HepG2 (cell line): ENCODE results near the gene CALML5. TPM values are rescaled to one million over a fixed set of nuclear protein-coding genes. Genes with fewer than 3 reads are reported as not detected.

Experiments
- CHD4 ChIP-seq: fragments of 200-600 bp; sonication (generic); IDR thresholded peaks from 2 replicates; pipeline ENCODE4 v1.7.0; 2017; ENCODE audit warnings: mild to moderate bottlenecking, low read length, borderline replicate concordance
- ETV6 ChIP-seq: sonication (generic); formaldehyde crosslinking; conservative IDR thresholded peaks from 2 replicates; pipeline ENCODE4 v1.4.0; 2020; ENCODE audit warnings: missing genetic modification reagents
- GATAD2A ChIP-seq: IDR thresholded peaks from 2 replicates; pipeline ENCODE4 v1.6.1; 2016
- KMT2B ChIP-seq: IDR thresholded peaks from 2 replicates; pipeline ENCODE4 v1.6.1; 2016; ENCODE audit warnings: missing genetic modification reagents, missing compliant biosample characterization
- MIER2 ChIP-seq: IDR thresholded peaks from 2 replicates; pipeline ENCODE4 v1.6.1; 2016; ENCODE audit warnings: missing biosample characterization, missing genetic modification reagents
- NFIB ChIP-seq: sonication (generic); formaldehyde crosslinking; IDR thresholded peaks from 2 replicates; pipeline ENCODE4 v1.9.0; 2021; ENCODE audit warnings: missing genetic modification reagents, mild to moderate bottlenecking, borderline replicate concordance
- PLRG1 ChIP-seq: fragments of 450-650 bp; conservative IDR thresholded peaks from 2 replicates; pipeline ENCODE4 v1.6.1; 2016
- RAD51 ChIP-seq: fragments of 450-650 bp; IDR thresholded peaks from 2 replicates; pipeline ENCODE4 v1.6.1; 2016; ENCODE audit warnings: borderline replicate concordance
- RARA ChIP-seq: IDR thresholded peaks from 2 replicates; pipeline ENCODE4 v1.6.1; 2016; ENCODE audit warnings: missing genetic modification reagents, missing compliant biosample characterization
- SMAD1 ChIP-seq: sonication (generic); formaldehyde crosslinking; IDR thresholded peaks from 2 replicates; pipeline ENCODE4 v1.4.0; 2020; ENCODE audit warnings: missing genetic modification reagents, low read depth, mild to moderate bottlenecking, borderline replicate concordance
- ZFP37 ChIP-seq: sonication (generic); formaldehyde crosslinking; IDR thresholded peaks from 2 replicates; pipeline ENCODE4 v1.4.0; 2020; ENCODE audit warnings: missing genetic modification reagents, borderline replicate concordance
- ZNF12 ChIP-seq: sonication (generic); formaldehyde crosslinking; IDR thresholded peaks from 2 replicates; pipeline ENCODE4 v1.5.0; 2020; ENCODE audit warnings: missing genetic modification reagents
- ZNF350 ChIP-seq: sonication (generic); formaldehyde crosslinking; IDR thresholded peaks from 2 replicates; pipeline ENCODE4 v1.4.0; 2020; ENCODE audit warnings: mild to moderate bottlenecking, low read depth, missing genetic modification reagents, borderline replicate concordance
- ZNF441 ChIP-seq: sonication (generic); formaldehyde crosslinking; IDR thresholded peaks from 2 replicates; pipeline ENCODE4 v1.7.0; 2021; ENCODE audit warnings: missing genetic modification reagents, borderline replicate concordance
- ZNF547 ChIP-seq: sonication (generic); formaldehyde crosslinking; IDR thresholded peaks from 2 replicates; pipeline ENCODE4 v1.5.1; 2020; ENCODE audit warnings: mild to moderate bottlenecking, missing genetic modification reagents
- ZNF615 ChIP-seq: sonication (generic); formaldehyde crosslinking; IDR thresholded peaks from 2 replicates; pipeline ENCODE4 v1.5.0; 2020; ENCODE audit warnings: mild to moderate bottlenecking, missing genetic modification reagents, borderline replicate concordance
- ZNF790 ChIP-seq: sonication (generic); formaldehyde crosslinking; IDR thresholded peaks from 2 replicates; pipeline ENCODE4 v1.8.0; 2022; ENCODE audit warnings: missing genetic modification reagents, mild to moderate bottlenecking, borderline replicate concordance
- ZSCAN20 ChIP-seq: sonication (generic); formaldehyde crosslinking; IDR thresholded peaks from 2 replicates; pipeline ENCODE4 v1.4.0; 2020; ENCODE audit warnings: missing genetic modification reagents, mild to moderate bottlenecking, borderline replicate concordance
- polyA plus RNA-seq, 8 experiments: library from polyadenylated mRNA; depleted of rRNA in 3 of 8; stranded (reverse) in 7 of 8; unstranded in 1 of 8; fragments of >200 nt; fragmentation: Illumina TruSeq in 4 of 8; extraction: Trizol in 4 of 8; gene quantifications; 2 replicates each; pipeline versions ENCODE4 v1.2.1 to v1.2.3, GENCODE V29; 2011 to 2016; ENCODE audit warnings: low read depth in 4 of 8, missing spikeins in 1 of 8, mixed read lengths in 1 of 8; ENCODE audit not compliant: insufficient read depth in 1 of 8
- total RNA-seq, 5 experiments: library from RNA; depleted of rRNA; stranded (reverse); fragments of >200 nt; fragmentation: Illumina TruSeq; extraction: Trizol; gene quantifications; 2 replicates each; pipeline ENCODE4 v1.2.3, GENCODE V29; 2016; ENCODE audit warnings: low read depth in 1 of 5
- TF ChIP-seq, protein P1 (sequence below), 2 experiments: sonication (generic) in 1 of 2; formaldehyde crosslinking in 1 of 2; IDR thresholded peaks; 2 replicates each; pipeline versions ENCODE4 v1.4.0 to v1.6.1; 2016 to 2020; ENCODE audit warnings: borderline replicate concordance in 1 of 2, low read depth in 1 of 2, mild to moderate bottlenecking in 1 of 2, missing genetic modification reagents in 1 of 2
- TF ChIP-seq, protein P2 (sequence below): fragments of 450-650 bp; IDR thresholded peaks from 2 replicates; pipeline ENCODE4 v1.6.1; 2017; ENCODE audit warnings: mild to moderate bottlenecking
- TF ChIP-seq, protein P3 (sequence below): sonication (generic); formaldehyde crosslinking; IDR thresholded peaks from 2 replicates; pipeline ENCODE4 v1.4.0; 2020; ENCODE audit warnings: mild to moderate bottlenecking, low read depth, missing genetic modification reagents

The CALML5 gene
- total and polyA plus RNA-seq, 2 of the 13 experiments (the other 11 are each of a cell fraction or from before 2014, with no cell fraction given) = not detected

DNA sequence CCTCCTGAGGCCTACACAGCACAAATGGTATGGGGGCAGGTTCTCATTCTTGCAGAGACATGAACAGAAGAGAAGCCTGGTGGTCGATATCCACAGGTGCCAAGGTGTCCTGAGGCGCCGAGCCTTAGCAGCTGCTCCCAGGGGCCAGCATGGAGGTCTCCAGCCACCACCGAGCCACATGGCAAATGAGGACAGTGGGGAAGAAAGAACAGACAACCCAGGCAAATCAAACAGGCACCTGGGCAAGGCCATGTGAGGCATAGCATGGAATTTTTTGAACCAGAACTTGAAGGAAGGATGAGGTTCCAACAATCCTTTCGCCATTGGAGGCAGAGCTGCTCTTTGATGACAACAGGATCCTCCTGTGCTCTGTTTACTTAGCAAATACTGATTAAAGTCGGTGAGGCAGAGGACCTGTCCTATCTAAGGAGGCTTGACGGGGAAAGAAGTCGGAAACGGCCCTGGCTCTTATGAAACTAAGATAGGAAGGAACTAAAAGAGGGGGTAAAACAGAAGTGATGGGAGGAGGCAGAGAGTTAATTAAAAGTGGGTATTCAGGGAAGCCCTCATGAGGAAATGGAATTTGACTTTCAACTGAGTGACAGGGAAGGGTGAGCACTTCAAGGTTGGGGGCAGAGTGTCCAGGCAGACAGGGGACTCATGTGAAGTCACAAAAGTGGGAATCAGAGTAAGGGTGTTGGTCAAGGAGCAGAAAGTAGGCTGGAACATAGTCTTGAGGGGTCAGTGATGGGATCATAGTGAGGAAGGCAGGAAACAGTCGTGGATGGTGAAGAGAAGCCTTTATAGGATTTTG lies 16.8 kb upstream of the CALML5 start (continued):
- TF ChIP-seq, protein P1, sequence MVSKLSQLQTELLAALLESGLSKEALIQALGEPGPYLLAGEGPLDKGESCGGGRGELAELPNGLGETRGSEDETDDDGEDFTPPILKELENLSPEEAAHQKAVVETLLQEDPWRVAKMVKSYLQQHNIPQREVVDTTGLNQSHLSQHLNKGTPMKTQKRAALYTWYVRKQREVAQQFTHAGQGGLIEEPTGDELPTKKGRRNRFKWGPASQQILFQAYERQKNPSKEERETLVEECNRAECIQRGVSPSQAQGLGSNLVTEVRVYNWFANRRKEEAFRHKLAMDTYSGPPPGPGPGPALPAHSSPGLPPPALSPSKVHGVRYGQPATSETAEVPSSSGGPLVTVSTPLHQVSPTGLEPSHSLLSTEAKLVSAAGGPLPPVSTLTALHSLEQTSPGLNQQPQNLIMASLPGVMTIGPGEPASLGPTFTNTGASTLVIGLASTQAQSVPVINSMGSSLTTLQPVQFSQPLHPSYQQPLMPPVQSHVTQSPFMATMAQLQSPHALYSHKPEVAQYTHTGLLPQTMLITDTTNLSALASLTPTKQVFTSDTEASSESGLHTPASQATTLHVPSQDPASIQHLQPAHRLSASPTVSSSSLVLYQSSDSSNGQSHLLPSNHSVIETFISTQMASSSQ (IDR thresholded peaks at IDR 0.05; ENCODE audit: low read depth) = 0 out of 2 replicates have a peak, but pooled peaks have one; percentile 19
- TF ChIP-seq, protein P1 (CRISPR knock-in tag; IDR thresholded peaks at IDR 0.05; ENCODE audit: borderline replicate concordance) = peak; percentile 48; the same call in 1 of the 2 replicates
- TF ChIP-seq ZFP37 (no peak), ZNF547 (CRISPR knock-in tag) (no peak), ETV6 (CRISPR knock-in tag) (no peak), ZNF790 (CRISPR knock-in tag) (no peak), ZNF12 (CRISPR knock-in tag) (no peak), GATAD2A (peak; percentile 74), RARA (CRISPR knock-in tag) (0 out of 2 replicates have a peak, but pooled peaks have one; percentile 20), CHD4 (no peak), ZNF441 (CRISPR knock-in tag) (no peak), ZNF350 (no peak), SMAD1 (CRISPR knock-in tag) (no peak), KMT2B (CRISPR knock-in tag) (no peak), ZNF615 (CRISPR knock-in tag) (no peak), ZSCAN20 (CRISPR knock-in tag) (no peak), NFIB (CRISPR knock-in tag) (no peak), MIER2 (CRISPR knock-in tag) (no peak), PLRG1 (no peak), RAD51 (no peak)
- TF ChIP-seq, protein P2, sequence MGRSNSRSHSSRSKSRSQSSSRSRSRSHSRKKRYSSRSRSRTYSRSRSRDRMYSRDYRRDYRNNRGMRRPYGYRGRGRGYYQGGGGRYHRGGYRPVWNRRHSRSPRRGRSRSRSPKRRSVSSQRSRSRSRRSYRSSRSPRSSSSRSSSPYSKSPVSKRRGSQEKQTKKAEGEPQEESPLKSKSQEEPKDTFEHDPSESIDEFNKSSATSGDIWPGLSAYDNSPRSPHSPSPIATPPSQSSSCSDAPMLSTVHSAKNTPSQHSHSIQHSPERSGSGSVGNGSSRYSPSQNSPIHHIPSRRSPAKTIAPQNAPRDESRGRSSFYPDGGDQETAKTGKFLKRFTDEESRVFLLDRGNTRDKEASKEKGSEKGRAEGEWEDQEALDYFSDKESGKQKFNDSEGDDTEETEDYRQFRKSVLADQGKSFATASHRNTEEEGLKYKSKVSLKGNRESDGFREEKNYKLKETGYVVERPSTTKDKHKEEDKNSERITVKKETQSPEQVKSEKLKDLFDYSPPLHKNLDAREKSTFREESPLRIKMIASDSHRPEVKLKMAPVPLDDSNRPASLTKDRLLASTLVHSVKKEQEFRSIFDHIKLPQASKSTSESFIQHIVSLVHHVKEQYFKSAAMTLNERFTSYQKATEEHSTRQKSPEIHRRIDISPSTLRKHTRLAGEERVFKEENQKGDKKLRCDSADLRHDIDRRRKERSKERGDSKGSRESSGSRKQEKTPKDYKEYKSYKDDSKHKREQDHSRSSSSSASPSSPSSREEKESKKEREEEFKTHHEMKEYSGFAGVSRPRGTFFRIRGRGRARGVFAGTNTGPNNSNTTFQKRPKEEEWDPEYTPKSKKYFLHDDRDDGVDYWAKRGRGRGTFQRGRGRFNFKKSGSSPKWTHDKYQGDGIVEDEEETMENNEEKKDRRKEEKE = no peak
- TF ChIP-seq, protein P3, sequence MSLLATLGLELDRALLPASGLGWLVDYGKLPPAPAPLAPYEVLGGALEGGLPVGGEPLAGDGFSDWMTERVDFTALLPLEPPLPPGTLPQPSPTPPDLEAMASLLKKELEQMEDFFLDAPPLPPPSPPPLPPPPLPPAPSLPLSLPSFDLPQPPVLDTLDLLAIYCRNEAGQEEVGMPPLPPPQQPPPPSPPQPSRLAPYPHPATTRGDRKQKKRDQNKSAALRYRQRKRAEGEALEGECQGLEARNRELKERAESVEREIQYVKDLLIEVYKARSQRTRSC (CRISPR knock-in tag) = no peak
